SIG-M5 (cell line): Measurements from ENCODE around the gene IL1RL2.
A peak's percentile ranks its signal among the peaks of the same experiment; 100 is the strongest.

ENCODE experiments used
- DNase-seq: peaks from one replicate; lab custom pipeline; 2025; lab: John Stamatoyannopoulos, UW

Gene IL1RL2

GRCh38 chr2:102238778-102239177 is 52.0 kb downstream of the IL1RL2 start:
- DNase-seq: no peak

GRCh38 chr2:102239344-102239743 is 52.5 kb downstream of the IL1RL2 start:
- no peak for DNase-seq

- peak; percentile 69 for DNase-seq
These were observed 54.0 kb downstream of the IL1RL2 start for GRCh38 chr2:102240640-102241370.

GRCh38 chr2:102241616-102242305 is 54.9 kb downstream of the IL1RL2 start:
- no peak for DNase-seq

- no peak for DNase-seq
These were observed 58.7 kb downstream of the IL1RL2 start for GRCh38 chr2:102245266-102246151.

- no peak for DNase-seq
These were observed 63.5 kb downstream of the IL1RL2 start for GRCh38 chr2:102250278-102250821.

- DNase-seq: no peak
These were observed 64.4 kb downstream of the IL1RL2 start for GRCh38 chr2:102251042-102251848.

GRCh38 chr2:102251849-102252203 is 65.0 kb downstream of the IL1RL2 start:
- DNase-seq: no peak

GRCh38 chr2:102252236-102252635 is 65.4 kb downstream of the IL1RL2 start:
- DNase-seq: no peak

GRCh38 chr2:102253140-102253752 is 66.4 kb downstream of the IL1RL2 start:
- no peak for DNase-seq

- no peak for DNase-seq
These were observed 66.9 kb downstream of the IL1RL2 start for GRCh38 chr2:102253753-102254150.

- DNase-seq: no peak
These were observed 69.5 kb downstream of the IL1RL2 start for GRCh38 chr2:102256276-102256675.

GRCh38 chr2:102256874-102257462 is 70.1 kb downstream of the IL1RL2 start:
- no peak for DNase-seq

GRCh38 chr2:102258025-102258385 is 71.2 kb downstream of the IL1RL2 start:
- DNase-seq: no peak

- no peak for DNase-seq
These were observed 71.7 kb downstream of the IL1RL2 start for GRCh38 chr2:102258386-102259074.

GRCh38 chr2:102261467-102262135 is 74.8 kb downstream of the IL1RL2 start:
- DNase-seq: no peak

- no peak for DNase-seq
These were observed 75.7 kb downstream of the IL1RL2 start for GRCh38 chr2:102262216-102263129.

GRCh38 chr2:102264952-102265351 is 78.1 kb downstream of the IL1RL2 start:
- DNase-seq: no peak

GRCh38 chr2:102266204-102266603 is 79.4 kb downstream of the IL1RL2 start:
- DNase-seq: no peak
